T-helper 2 cell treated with Interferon-gamma antibody and Interleukin-4, amounts not matched to agents 5 μg/mL and 100 μg/mL, for 36 hours (primary cell): ENCODE data around the gene UROS.
A peak's percentile ranks its signal among the peaks of the same experiment; 100 is the strongest.

Source experiments
- DNase-seq: peaks from one replicate; pipeline ENCODE4 v3.0.0; 2021; ENCODE audit warnings: low spot score
- H3K27ac Mint-ChIP-seq: one replicate; pipeline ENCODE4 v1.8.0; 2021; ENCODE audit warnings: mild to moderate bottlenecking, mixed read lengths
- H3K27me3 Mint-ChIP-seq: one replicate; pipeline ENCODE4 v1.8.0; 2021; ENCODE audit warnings: low read depth, mixed read lengths
- H3K36me3 Mint-ChIP-seq: one replicate; pipeline ENCODE4 v1.8.0; 2021; ENCODE audit warnings: low read depth, mixed read lengths
- H3K4me1 Mint-ChIP-seq: one replicate; pipeline ENCODE4 v1.8.0; 2021; ENCODE audit warnings: low read depth, mixed read lengths
- H3K4me3 Mint-ChIP-seq: one replicate; pipeline ENCODE4 v1.8.0; 2022; ENCODE audit warnings: mild to moderate bottlenecking, moderate library complexity, mixed read lengths
- H3K9me3 Mint-ChIP-seq: one replicate; pipeline ENCODE4 v1.8.0; 2021; ENCODE audit warnings: mixed read lengths

UROS gene

GRCh38 chr10:125822878-125823662 is at the start of gene UROS, which contains the start of gene BCCIP:
TSS of gene UROS (minus strand) at chr10:125823258. CDS start at chr10:125816499, 6,759 bp downstream.
TSS of gene BCCIP (plus strand) at chr10:125823546. CDS start at chr10:125823558, 12 bp downstream.
- DNase-seq, result peak; percentile 89
- Mint-ChIP-seq H3K27me3 (no peaks in the 10 kb centered on the region), H3K4me3 (peak within 1 kb of the TSS; percentile 85), H3K36me3 (peaks cover 15% of the 10 kb centered on the region), H3K4me1 (peaks cover 25% of the 10 kb centered on the region), H3K27ac (peak within 1 kb of the TSS; percentile 86), H3K9me3 (no peaks in the 10 kb centered on the region)

- H3K36me3 Mint-ChIP-seq, result peaks cover 12% of the 10 kb centered on the region
- H3K9me3 Mint-ChIP-seq, result peaks cover 12% of the 10 kb centered on the region
- no peaks in the 10 kb centered on the region for H3K4me1 Mint-ChIP-seq
- no peak for DNase-seq
- no peak overlapping the region for H3K27ac Mint-ChIP-seq
- no peaks in the 10 kb centered on the region for H3K27me3 Mint-ChIP-seq
- H3K4me3 Mint-ChIP-seq, result no peak overlapping the region
These were observed 48.3 kb upstream of the UROS start for GRCh38 chr10:125871338-125871737.

- no peak overlapping the region for H3K4me3 Mint-ChIP-seq
- H3K27me3 Mint-ChIP-seq, result no peaks in the 10 kb centered on the region
- DNase-seq, result no peak
- no peaks in the 10 kb centered on the region for H3K9me3 Mint-ChIP-seq
- H3K27ac Mint-ChIP-seq, result no peak overlapping the region
- no peaks in the 10 kb centered on the region for H3K4me1 Mint-ChIP-seq
- H3K36me3 Mint-ChIP-seq, result no peaks in the 10 kb centered on the region
These were observed 45.4 kb upstream of the UROS start for GRCh38 chr10:125868372-125868975.

- Mint-ChIP-seq H3K27ac (no peak overlapping the region), H3K9me3 (no peaks in the 10 kb centered on the region), H3K36me3 (no peaks in the 10 kb centered on the region), H3K4me3 (no peak overlapping the region), H3K27me3 (no peaks in the 10 kb centered on the region), H3K4me1 (no peaks in the 10 kb centered on the region)
- no peak for DNase-seq
These were observed 43.5 kb upstream of the UROS start for GRCh38 chr10:125866421-125867029.

GRCh38 chr10:125865120-125865519 is 42.1 kb upstream of the UROS start:
- DNase-seq, result no peak
- Mint-ChIP-seq H3K27ac (no peak overlapping the region), H3K4me3 (no peak overlapping the region), H3K36me3 (no peaks in the 10 kb centered on the region), H3K9me3 (no peaks in the 10 kb centered on the region), H3K4me1 (no peaks in the 10 kb centered on the region), H3K27me3 (no peaks in the 10 kb centered on the region)

- Mint-ChIP-seq H3K36me3 (peaks cover 3% of the 10 kb centered on the region), H3K27me3 (no peaks in the 10 kb centered on the region), H3K4me1 (no peaks in the 10 kb centered on the region), H3K27ac (no peak overlapping the region), H3K4me3 (no peak overlapping the region), H3K9me3 (no peaks in the 10 kb centered on the region)
- no peak for DNase-seq
These were observed 36.2 kb upstream of the UROS start for GRCh38 chr10:125859128-125859817.

- Mint-ChIP-seq H3K36me3 (peaks cover 6% of the 10 kb centered on the region), H3K9me3 (no peaks in the 10 kb centered on the region), H3K27me3 (no peaks in the 10 kb centered on the region), H3K4me1 (no peaks in the 10 kb centered on the region), H3K4me3 (no peak overlapping the region), H3K27ac (no peak overlapping the region)
- DNase-seq, result no peak
These were observed 34.2 kb upstream of the UROS start for GRCh38 chr10:125857185-125857760.

- Mint-ChIP-seq H3K27ac (no peak overlapping the region), H3K4me3 (no peak overlapping the region), H3K9me3 (no peaks in the 10 kb centered on the region), H3K4me1 (no peaks in the 10 kb centered on the region), H3K27me3 (no peaks in the 10 kb centered on the region), H3K36me3 (peaks cover 13% of the 10 kb centered on the region)
- DNase-seq, result no peak
These were observed 29.4 kb upstream of the UROS start for GRCh38 chr10:125852487-125852886.

GRCh38 chr10:125850766-125851731 is 28.0 kb upstream of the UROS start:
- no peaks in the 10 kb centered on the region for H3K9me3 Mint-ChIP-seq
- peaks cover 13% of the 10 kb centered on the region for H3K36me3 Mint-ChIP-seq
- no peak overlapping the region for H3K27ac Mint-ChIP-seq
- no peaks in the 10 kb centered on the region for H3K4me1 Mint-ChIP-seq
- no peaks in the 10 kb centered on the region for H3K27me3 Mint-ChIP-seq
- no peak for DNase-seq
- no peak overlapping the region for H3K4me3 Mint-ChIP-seq

- H3K27me3 Mint-ChIP-seq, result no peaks in the 10 kb centered on the region
- H3K36me3 Mint-ChIP-seq, result peaks cover 12% of the 10 kb centered on the region
- no peak overlapping the region for H3K4me3 Mint-ChIP-seq
- no peak overlapping the region for H3K27ac Mint-ChIP-seq
- H3K9me3 Mint-ChIP-seq, result no peaks in the 10 kb centered on the region
- DNase-seq, result no peak
- H3K4me1 Mint-ChIP-seq, result no peaks in the 10 kb centered on the region
These were observed 26.4 kb upstream of the UROS start for GRCh38 chr10:125849448-125849847.

- Mint-ChIP-seq H3K4me1 (no peaks in the 10 kb centered on the region), H3K36me3 (peaks cover 12% of the 10 kb centered on the region), H3K4me3 (no peak overlapping the region), H3K9me3 (no peaks in the 10 kb centered on the region), H3K27ac (no peak overlapping the region), H3K27me3 (no peaks in the 10 kb centered on the region)
- DNase-seq, result no peak
These were observed 25.8 kb upstream of the UROS start for GRCh38 chr10:125848857-125849256.

GRCh38 chr10:125848371-125848770 is 25.3 kb upstream of the UROS start:
- no peak overlapping the region for H3K27ac Mint-ChIP-seq
- H3K4me1 Mint-ChIP-seq, result no peaks in the 10 kb centered on the region
- peaks cover 12% of the 10 kb centered on the region for H3K36me3 Mint-ChIP-seq
- H3K4me3 Mint-ChIP-seq, result no peak overlapping the region
- H3K27me3 Mint-ChIP-seq, result no peaks in the 10 kb centered on the region
- DNase-seq, result no peak
- no peaks in the 10 kb centered on the region for H3K9me3 Mint-ChIP-seq

- Mint-ChIP-seq H3K27ac (no peak overlapping the region), H3K4me1 (no peaks in the 10 kb centered on the region), H3K36me3 (peaks cover 10% of the 10 kb centered on the region), H3K27me3 (no peaks in the 10 kb centered on the region), H3K9me3 (no peaks in the 10 kb centered on the region), H3K4me3 (no peak overlapping the region)
- no peak for DNase-seq
These were observed 23.8 kb upstream of the UROS start for GRCh38 chr10:125846894-125847293.
